GM12891 (cell line): ENCODE measurements around the gene GPC5.
"Not testable (repeated sequence)": the region's sequence is repeated elsewhere in the genome, so short reads cannot be mapped to it uniquely, and the experiment has no call there.

Source experiments
- DNase-seq: peaks from one replicate; pipeline ENCODE4 v3.0.0; 2011; ENCODE audit warnings: low spot score; ENCODE audit not compliant: insufficient read length
- FAIRE-seq: peaks from 2 replicates; lab custom pipeline; 2011; peaks lifted over from hg19 to GRCh38; lab: Jason Lieb, UNC
- PAX5 ChIP-seq: IDR thresholded peaks from 2 replicates; pipeline ENCODE4 v1.6.1; 2011; ENCODE audit warnings: low read length, moderate library complexity, mild to moderate bottlenecking; ENCODE audit not compliant: insufficient read depth, severe bottlenecking
- POLR2A ChIP-seq: IDR thresholded peaks from 2 replicates; pipeline ENCODE4 v1.6.1; 2011; ENCODE audit warnings: low read depth, low read length, control low read depth
- POLR2AphosphoS5 ChIP-seq: IDR thresholded peaks from 2 replicates; pipeline ENCODE4 v1.6.1; 2011; ENCODE audit warnings: low read depth, low read length, control low read depth
- POU2F2 ChIP-seq: IDR thresholded peaks from 2 replicates; pipeline ENCODE4 v1.6.1; 2011; ENCODE audit warnings: low read depth, mild to moderate bottlenecking, control low read depth, low read length, moderate library complexity
- SPI1 ChIP-seq: IDR thresholded peaks from 2 replicates; pipeline ENCODE4 v1.6.1; 2011; ENCODE audit warnings: low read depth, low read length, control low read depth
- TAF1 ChIP-seq: IDR thresholded peaks from 2 replicates; pipeline ENCODE4 v1.6.1; 2011; ENCODE audit warnings: low read depth, low read length, control low read depth

Gene GPC5

DNA sequence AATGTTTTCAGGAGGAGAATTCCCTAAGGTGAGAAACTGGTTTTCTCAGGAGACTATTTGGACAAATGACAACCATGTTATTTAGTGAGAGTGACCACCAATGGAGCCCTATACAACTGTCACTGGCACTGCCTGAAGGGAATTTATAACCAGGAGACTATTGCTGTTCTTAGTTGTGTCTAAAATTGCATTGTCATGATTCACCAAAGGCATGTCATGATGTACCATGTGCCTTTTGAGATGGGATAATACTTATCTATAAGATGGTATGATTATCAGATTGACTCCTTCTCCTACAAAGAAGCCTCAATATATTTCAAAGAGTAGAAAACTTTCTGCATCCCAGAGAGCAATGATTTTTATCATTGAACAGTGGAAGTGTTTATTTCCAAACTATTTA is 1088.8 kb downstream of the GPC5 start:
- no peak for FAIRE-seq
- DNase-seq: no peak
- no peak for TF ChIP-seq POU2F2
- no peak for TF ChIP-seq PAX5
- TF ChIP-seq SPI1: no peak
- no peak for TF ChIP-seq POLR2A
- TF ChIP-seq TAF1: no peak
- no peak for TF ChIP-seq POLR2AphosphoS5

DNA sequence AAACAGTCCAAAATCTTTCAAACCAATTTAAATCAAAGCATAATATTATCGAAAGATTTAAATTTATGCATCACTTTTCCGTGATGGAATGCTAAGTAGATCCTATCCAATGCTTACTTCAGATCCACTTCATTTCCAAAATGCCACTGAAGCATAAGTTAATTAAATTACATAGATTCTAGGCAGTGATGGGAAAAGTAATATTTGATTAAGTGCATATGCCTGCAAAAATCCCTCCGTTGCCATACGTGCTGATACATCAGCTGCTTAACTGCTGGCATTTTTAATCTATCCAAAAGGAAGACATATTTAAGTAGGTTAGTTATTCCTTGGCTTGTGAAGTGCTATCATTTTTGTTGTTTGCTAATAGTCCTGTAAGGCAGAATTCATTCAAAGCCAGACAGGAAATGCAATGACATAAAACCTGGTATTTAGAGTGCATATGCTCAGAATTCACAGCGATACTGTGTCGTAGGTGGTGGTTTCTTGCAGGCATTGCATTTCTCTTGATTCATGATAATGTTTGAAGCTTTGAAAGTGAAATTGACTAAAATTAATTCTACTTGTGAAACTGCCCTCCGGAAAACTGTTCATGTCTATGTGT is 1089.9 kb downstream of the GPC5 start:
- FAIRE-seq (no peak), DNase-seq (no peak)
- no peak for TF ChIP-seq POU2F2
- no peak for TF ChIP-seq TAF1
- TF ChIP-seq POLR2AphosphoS5: no peak
- TF ChIP-seq POLR2A: no peak
- no peak for TF ChIP-seq SPI1
- TF ChIP-seq PAX5: no peak

DNA sequence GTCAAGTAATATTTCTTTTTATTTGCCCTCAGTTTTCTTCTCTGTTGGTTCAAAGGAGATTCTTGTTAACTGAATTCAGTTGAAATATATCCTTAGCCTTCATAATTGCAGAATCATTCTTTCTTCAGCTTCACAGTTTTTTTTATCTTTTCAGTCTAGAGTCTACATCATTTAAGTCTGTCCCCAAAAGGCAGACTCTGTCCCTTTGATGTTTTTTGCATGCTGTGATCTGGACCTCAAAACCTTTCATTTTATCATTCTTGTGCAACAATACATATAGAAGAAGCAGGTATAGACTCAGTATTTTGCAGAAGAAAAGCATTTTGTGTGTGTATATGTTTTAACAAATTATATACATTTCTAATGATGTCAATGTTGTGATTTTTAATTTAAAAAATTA is 1093.4 kb downstream of the GPC5 start:
- DNase-seq (no peak), FAIRE-seq (no peak)
- TF ChIP-seq PAX5 (no peak), SPI1 (no peak), TAF1 (no peak), POLR2AphosphoS5 (no peak), POLR2A (no peak), POU2F2 (no peak)

DNA sequence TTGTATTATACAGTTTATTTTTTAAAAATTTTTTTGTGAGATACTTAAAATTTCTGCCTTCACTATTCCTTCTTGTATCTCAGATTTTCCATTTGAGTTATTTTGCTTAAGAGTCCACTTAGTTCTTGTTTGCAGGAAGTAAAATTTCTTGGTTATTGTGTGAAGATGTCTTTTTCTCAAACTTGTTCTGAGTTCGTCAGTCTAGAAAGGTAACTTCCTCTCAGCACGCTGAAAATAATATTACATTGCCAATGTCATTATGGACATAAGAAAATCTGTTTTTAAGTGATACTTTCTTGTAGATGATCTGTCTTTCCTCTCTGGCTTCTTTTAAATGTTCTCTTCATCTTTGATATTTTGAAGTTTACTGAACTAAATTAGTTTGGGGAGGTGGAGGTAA is 1096.5 kb downstream of the GPC5 start:
- no peak for FAIRE-seq
- TF ChIP-seq PAX5: no peak
- TF ChIP-seq POU2F2: no peak
- no peak for TF ChIP-seq TAF1
- no peak for TF ChIP-seq POLR2A
- TF ChIP-seq SPI1: no peak
- TF ChIP-seq POLR2AphosphoS5: no peak
- DNase-seq: no peak

DNA sequence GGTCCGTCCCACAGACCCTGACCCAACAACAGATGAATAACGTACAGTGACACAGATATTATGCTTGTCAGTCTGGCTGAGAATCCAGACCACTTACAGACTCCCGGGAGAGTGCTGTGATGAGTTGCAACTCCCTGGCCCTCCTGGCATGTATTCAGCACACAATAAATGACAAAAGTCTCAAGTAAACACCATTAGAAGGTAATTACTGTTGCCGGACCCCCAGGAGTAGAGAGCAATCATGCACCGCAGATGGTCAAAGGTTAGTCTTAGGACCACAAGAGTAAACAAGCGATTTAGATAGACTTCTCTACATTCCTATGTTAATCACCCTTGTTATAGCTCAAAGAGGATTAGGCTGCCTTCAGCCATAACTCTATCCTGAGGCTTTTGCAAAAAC is 1101.8 kb downstream of the GPC5 start:
- TF ChIP-seq PAX5 (no peak), TAF1 (no peak), POU2F2 (no peak), SPI1 (no peak), POLR2AphosphoS5 (no peak), POLR2A (no peak)
- DNase-seq (no peak), FAIRE-seq (no peak)

DNA sequence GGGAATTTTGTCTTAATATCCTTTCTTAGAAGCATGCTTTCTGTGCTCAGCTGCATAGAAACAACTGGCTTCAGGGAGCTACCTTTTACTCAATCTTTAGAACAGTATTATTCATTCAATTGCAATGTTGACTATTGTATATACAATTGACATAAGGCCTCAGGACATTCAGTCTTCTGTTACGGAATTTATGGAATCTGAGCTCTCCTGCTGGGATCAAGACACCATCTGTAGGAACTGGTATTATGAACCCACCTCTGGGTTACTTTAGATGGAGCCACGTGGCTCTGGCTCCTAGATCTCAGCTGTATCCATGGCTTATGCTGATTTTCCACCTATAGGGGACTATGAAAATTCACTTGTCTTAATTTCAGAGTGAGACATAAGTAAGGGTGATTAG is 1112.0 kb downstream of the GPC5 start:
- FAIRE-seq: no peak

DNA sequence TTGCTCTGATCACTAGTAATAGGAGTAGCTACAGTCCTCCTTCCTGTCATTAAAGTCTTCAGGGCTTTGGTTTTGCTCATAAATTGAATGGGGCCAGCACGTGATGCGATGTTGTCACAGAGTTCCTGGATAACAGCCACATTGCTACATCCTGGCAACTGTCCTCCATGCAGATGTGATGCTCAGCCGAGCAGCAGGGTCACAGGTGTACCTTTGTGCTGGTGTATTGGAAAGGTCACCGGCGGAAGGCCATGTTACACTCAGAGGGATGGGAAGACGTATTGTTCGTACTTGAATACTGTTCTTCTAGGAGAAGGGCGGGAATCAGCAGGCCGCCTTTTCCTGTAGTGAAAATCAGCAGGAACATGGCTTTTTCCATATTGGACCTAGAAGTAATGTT is 1114.4 kb downstream of the GPC5 start:
- no peak for FAIRE-seq
- DNase-seq: no peak
- TF ChIP-seq PAX5: no peak
- no peak for TF ChIP-seq POLR2AphosphoS5
- TF ChIP-seq TAF1: no peak
- TF ChIP-seq SPI1: no peak
- no peak for TF ChIP-seq POLR2A
- no peak for TF ChIP-seq POU2F2

More for the DNA sequence above, 1112.0 kb downstream of the GPC5 start:
- no peak for DNase-seq
- no peak for TF ChIP-seq SPI1
- no peak for TF ChIP-seq POU2F2
- TF ChIP-seq POLR2AphosphoS5: no peak
- no peak for TF ChIP-seq POLR2A
- no peak for TF ChIP-seq TAF1

DNA sequence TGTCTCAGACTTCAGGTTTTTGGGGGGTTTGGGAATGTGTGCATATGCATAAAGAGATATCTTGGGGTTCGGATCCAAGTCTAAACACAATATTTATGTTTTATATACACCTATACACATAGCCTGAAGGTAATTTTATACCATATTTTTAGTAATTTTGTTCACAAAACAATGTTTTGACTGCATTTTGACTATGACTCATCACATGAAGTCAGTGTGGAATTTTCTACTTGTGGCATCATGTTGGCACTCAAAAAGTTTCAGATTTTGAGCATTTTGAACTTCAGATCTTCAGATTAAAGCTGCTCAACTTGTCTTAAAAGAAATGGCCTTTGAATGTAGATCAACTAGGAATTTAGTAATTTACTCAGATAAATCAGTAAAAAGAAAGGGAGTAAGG is 1115.3 kb downstream of the GPC5 start:
- DNase-seq (no peak), FAIRE-seq (no peak)
- TF ChIP-seq TAF1 (no peak), POLR2AphosphoS5 (no peak), POU2F2 (no peak), SPI1 (no peak), POLR2A (no peak), PAX5 (no peak)

DNA sequence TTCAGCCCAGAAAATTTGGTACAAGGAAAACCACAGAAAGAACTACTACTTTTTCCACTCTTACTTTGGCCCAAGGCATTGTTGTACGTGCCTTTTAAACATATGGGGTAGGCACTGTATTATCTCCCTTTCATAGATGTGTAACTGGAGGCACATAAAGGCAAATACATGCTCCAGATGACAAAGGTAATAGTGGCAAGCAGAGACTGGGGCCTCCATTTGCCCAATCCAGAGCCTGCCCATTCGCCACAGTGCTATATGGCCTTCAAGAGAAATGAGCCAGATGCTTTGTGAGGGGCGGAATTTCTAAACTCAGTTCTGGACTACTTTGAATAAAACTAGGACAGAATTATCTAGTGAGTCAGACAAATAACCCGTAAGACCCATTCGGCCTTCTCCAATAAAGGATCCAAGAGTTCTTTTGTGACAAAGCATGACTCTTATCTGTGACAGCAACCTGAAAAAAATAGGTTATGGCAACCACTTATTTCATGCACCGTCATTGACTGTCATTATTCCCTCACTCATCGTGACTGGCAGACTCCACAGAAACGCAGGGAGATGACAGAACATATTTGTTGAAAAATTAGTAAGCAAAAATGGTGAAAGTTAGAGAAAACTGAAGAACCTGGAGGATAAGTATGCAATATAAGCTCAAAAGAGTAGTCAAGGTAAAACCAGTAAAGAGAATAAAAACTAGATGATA is 1116.2 kb downstream of the GPC5 start:
- no peak for FAIRE-seq
- no peak for DNase-seq
- no peak for TF ChIP-seq SPI1
- no peak for TF ChIP-seq POLR2AphosphoS5
- TF ChIP-seq TAF1: no peak

DNA sequence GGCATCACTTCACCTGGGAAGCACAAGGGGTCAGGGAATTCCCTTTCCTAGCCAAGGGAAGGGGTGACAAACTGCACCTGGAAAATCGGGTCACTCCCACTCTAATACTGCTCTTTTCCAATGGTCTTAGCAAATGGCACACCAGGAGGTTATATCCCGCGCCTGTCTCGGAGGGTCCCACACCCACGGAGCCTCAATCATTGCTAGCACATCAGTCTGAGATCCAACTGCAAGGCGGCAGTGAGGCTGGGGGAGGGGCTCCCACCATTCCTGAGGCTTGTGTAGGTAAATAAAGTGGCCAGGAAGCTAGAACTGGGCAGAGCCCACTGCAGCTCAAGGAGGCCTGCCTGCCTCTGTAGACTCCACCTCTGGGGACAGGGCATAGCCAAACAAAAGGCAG is 1118.5 kb downstream of the GPC5 start:
- not testable (repeated sequence) for FAIRE-seq, DNase-seq

DNA sequence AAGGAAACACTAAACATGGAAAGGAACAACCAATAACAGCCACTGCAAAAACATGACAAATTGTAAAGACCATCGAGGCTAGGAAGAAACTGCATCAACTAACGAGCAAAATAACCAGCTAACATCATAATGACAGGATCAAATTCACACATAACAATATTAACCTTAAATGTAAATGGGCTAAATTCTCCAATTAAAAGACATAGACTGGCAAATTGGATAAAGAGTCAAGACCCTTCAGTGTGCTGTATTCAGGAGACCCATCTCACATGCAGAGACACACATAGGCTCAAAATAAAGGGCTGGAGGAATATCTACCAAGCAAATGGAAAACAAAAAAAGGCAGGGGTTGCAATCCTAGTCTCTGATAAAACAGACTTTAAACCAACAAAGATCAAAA is 1120.2 kb downstream of the GPC5 start:
- FAIRE-seq, DNase-seq: not testable (repeated sequence)
